Endothelial cell of umbilical vein (primary cell): Measurements from ENCODE around the gene CBX6. TPM values are rescaled to one million over a fixed set of nuclear protein-coding genes. Genes with fewer than 3 reads are reported as not detected.

Experiments
- BruUV-seq: library from RNA; stranded (reverse); fragments of 400-500 nt; replicated peaks from 2 replicates; lab custom pipeline; 2021; lab: Mats Ljungman, UMichigan
- CTCF ChIA-PET: fragments of 300-600, 350-600 bp; sonication (Branson Sonifier 250); formaldehyde crosslinking; loops from one replicate; lab custom pipeline; 2021; ENCODE audit warnings: antibody characterized with exemption, inconsistent platforms; lab: Charles Lee
- POLR2A ChIA-PET: fragments of 300-600, 350-600 bp; sonication (Branson Sonifier 250); formaldehyde crosslinking; loops from one replicate; lab custom pipeline; 2021; ENCODE audit warnings: antibody characterized with exemption, inconsistent platforms; lab: Charles Lee
- DNase-seq: peaks from one replicate; pipeline ENCODE4 v3.0.0-alpha.2; 2011; ENCODE audit warnings: low read depth, low spot score
- FAIRE-seq: peaks from 2 replicates; lab custom pipeline; 2011; peaks lifted over from hg19 to GRCh38; lab: Jason Lieb, UNC
- H2AFZ ChIP-seq: 2 replicates; pipeline ENCODE4 v1.6.0; 2012; ENCODE audit warnings: low read depth, low read length, control low read depth, inconsistent platforms
- H3K27ac ChIP-seq: 2 replicates; pipeline ENCODE4 v1.5.1; 2011; ENCODE audit warnings: low read depth, mild to moderate bottlenecking, control low read depth, low read length, moderate library complexity; ENCODE audit not compliant: insufficient read depth
- H3K27me3 ChIP-seq, 2 experiments: 2 replicates each; pipeline versions ENCODE4 v1.6.0 to v1.6.1; 2011; ENCODE audit warnings: low read length in 2 of 2, mixed read lengths in 1 of 2; ENCODE audit not compliant: control insufficient read depth in 2 of 2, insufficient read depth in 2 of 2
- H3K36me3 ChIP-seq, 2 experiments: 2 replicates in 1 of 2; 3 replicates in 1 of 2; pipeline ENCODE4 v1.5.1; 2011; ENCODE audit warnings: low read length in 2 of 2, mild to moderate bottlenecking in 1 of 2, moderate library complexity in 1 of 2; ENCODE audit not compliant: control insufficient read depth in 2 of 2, insufficient read depth in 2 of 2; ENCODE audit errors: extremely low read depth in 1 of 2
- H3K4me1 ChIP-seq: 3 replicates; pipeline ENCODE4 v1.5.1; 2011; ENCODE audit warnings: mild to moderate bottlenecking, low read length; ENCODE audit not compliant: control insufficient read depth, insufficient read depth; ENCODE audit errors: extremely low read depth
- H3K4me2 ChIP-seq: 2 replicates; pipeline ENCODE4 v1.6.1; 2011; ENCODE audit warnings: low read length, control low read depth, mixed read lengths; ENCODE audit not compliant: insufficient read depth
- H3K4me3 ChIP-seq, 3 experiments: fragments of 200-600 bp in 1 of 3; sonication (generic), shearing (Covaris generic) in 1 of 3; replicated peaks in 1 of 3; 2 replicates each; pipeline ENCODE4 v1.5.1; 2011 to 2016; ENCODE audit warnings: control low read depth in 3 of 3, low read length in 3 of 3, mild to moderate bottlenecking in 2 of 3, inconsistent platforms in 1 of 3, low read depth in 1 of 3, moderate library complexity in 1 of 3; ENCODE audit not compliant: insufficient read depth in 1 of 3
- H3K79me2 ChIP-seq: 2 replicates; pipeline ENCODE4 v1.6.0; 2012; ENCODE audit warnings: low read length, inconsistent platforms; ENCODE audit not compliant: control insufficient read depth, insufficient read depth
- H3K9ac ChIP-seq: replicated peaks from 2 replicates; pipeline ENCODE3; 2011; ENCODE audit warnings: low read length, control low read depth; ENCODE audit not compliant: insufficient read depth; ENCODE audit errors: extremely low read depth
- H3K9me1 ChIP-seq: replicated peaks from 3 replicates; pipeline ENCODE4 v1.6.0; 2011; ENCODE audit warnings: mild to moderate bottlenecking, low read length; ENCODE audit not compliant: control insufficient read depth, insufficient read depth; ENCODE audit errors: extremely low read depth
- H3K9me3 ChIP-seq: replicated peaks from 2 replicates; pipeline ENCODE4 v1.5.1; 2012; ENCODE audit warnings: low read length, inconsistent platforms; ENCODE audit not compliant: control insufficient read depth, insufficient read depth
- H4K20me1 ChIP-seq: replicated peaks from 2 replicates; pipeline ENCODE3; 2011; ENCODE audit warnings: mild to moderate bottlenecking, low read length; ENCODE audit not compliant: control insufficient read depth, insufficient read depth; ENCODE audit errors: extremely low read depth
- FOS ChIP-seq: IDR thresholded peaks from 2 replicates; pipeline ENCODE4 v1.6.1; 2011; ENCODE audit warnings: mild to moderate bottlenecking, low read length, moderate library complexity, borderline replicate concordance; ENCODE audit not compliant: insufficient read depth
- GATA2 ChIP-seq: IDR thresholded peaks from 2 replicates; pipeline ENCODE4 v1.7.0; 2011; ENCODE audit warnings: low read depth, mild to moderate bottlenecking, moderate library complexity, mixed read lengths, low read length; ENCODE audit not compliant: insufficient read length, insufficient read depth
- JUN ChIP-seq: IDR thresholded peaks from 2 replicates; pipeline ENCODE4 v1.6.1; 2011; ENCODE audit warnings: borderline replicate concordance, low read depth; ENCODE audit not compliant: insufficient read length, insufficient read depth
- dilution Hi-C: fragments of 300-500 bp; cut with MboI; formaldehyde crosslinking; loops from one replicate; pipeline ENCODE4 v1.15.0; 2019; ENCODE audit warnings: low sequenced_read_pairs; ENCODE audit not compliant: extremely low pct_ligation_motif_present
- intact Hi-C: fragments of 100-400 bp; cut with micrococcal nuclease; formaldehyde crosslinking; loops from one replicate; pipeline ENCODE4 v1.10.0; 2022
- polyA plus RNA-seq, 4 experiments: library from polyadenylated mRNA; depleted of rRNA in 3 of 4; stranded (reverse) in 3 of 4; unstranded in 1 of 4; fragments of >200 nt; gene quantifications; 2 replicates each; pipeline versions ENCODE4 v1.2.1 to v1.2.3, GENCODE V29; 2011 to 2012; ENCODE audit warnings: missing spikeins in 1 of 4
- total RNA-seq: library from RNA; stranded (reverse); gene quantifications from 2 replicates; pipeline ENCODE4 v1.2.3, GENCODE V29; 2021

Gene CBX6
- total and polyA plus RNA-seq, 2 donors (not counting 3 experiments of a cell fraction or from before 2014, with no cell fraction given), result 14.9 to 62.6 TPM

DNA sequence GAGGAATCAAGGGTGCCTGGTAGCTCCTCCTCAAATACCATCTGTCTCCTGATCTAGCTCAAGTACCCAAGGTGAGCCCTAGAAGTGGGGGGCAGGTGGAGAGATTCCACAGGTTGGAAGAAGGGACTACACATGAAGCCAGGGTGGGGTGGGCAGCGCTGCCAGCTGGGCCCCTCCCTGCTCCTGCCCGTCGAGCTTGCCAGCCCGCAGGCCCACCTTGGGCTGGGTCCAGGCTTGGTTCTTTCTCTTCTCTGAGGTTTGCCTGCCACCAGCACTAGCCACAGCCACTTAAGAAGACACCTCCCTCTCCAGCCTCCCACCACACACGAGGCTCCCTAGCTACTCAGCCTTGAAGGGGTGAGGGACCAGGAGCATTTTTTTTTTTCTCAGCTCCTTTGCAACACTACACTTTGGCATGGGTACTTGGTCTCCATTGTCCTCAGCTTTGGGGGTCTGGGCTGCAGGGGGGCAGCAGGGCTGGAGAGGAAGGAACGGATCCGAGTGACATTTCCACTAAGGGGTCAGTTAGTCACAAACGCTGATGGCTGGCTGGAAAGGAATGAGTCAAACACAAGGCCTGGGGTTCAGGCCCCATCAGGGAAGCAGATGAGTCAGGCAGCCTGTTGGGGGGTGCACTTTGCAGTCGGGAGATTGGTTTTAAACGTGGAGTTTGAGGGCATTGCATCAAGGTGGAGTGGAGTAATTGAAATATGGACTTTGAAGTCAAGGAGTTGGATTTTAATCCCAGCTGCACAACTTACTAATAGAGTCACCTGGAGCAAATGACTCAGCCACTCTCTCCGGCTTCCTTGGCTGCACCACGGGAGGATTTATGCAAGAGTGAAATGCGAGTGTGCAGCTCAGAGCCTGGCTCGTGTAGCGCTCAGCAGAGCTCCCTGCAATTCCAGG is 20.8 kb downstream of the CBX6 start:
- ChIA-PET POLR2A (no interaction called here), CTCF (interaction anchor here (1.2 to 2.7 kb wide), 3 partner anchors 12 to 85 kb away, joined by 3 to 26 read pairs (median 4); no protein-coding TSS in a partner anchor)
- DNase-seq (no peak), FAIRE-seq (no peak)
- H3K79me2 ChIP-seq, result no peaks in the 10 kb centered on the region
- H3K9ac ChIP-seq, result no peak overlapping the region
- intact Hi-C loops (no loop called here), dilution Hi-C loops (no loop called here)
- no peaks in the 10 kb centered on the region for H3K36me3 ChIP-seq
- no peak overlapping the region for H3K4me2 ChIP-seq
- no peaks in the 10 kb centered on the region for H3K9me1 ChIP-seq
- no peak for TF ChIP-seq JUN
- peak; percentile 54 for TF ChIP-seq FOS
- TF ChIP-seq GATA2, result no peak
- no peaks in the 10 kb centered on the region for H4K20me1 ChIP-seq
- peaks cover 5 to 6% of the 10 kb centered on the region in 2 experiments for H3K27me3 ChIP-seq
- H3K27ac ChIP-seq, result no peak overlapping the region
- BruUV-seq, result no TSS peak
- H3K4me3 ChIP-seq, result no peak overlapping the region
- no peaks in the 10 kb centered on the region for H3K4me1 ChIP-seq
- no peak overlapping the region for H2AFZ ChIP-seq
- no peaks in the 10 kb centered on the region for H3K9me3 ChIP-seq

DNA sequence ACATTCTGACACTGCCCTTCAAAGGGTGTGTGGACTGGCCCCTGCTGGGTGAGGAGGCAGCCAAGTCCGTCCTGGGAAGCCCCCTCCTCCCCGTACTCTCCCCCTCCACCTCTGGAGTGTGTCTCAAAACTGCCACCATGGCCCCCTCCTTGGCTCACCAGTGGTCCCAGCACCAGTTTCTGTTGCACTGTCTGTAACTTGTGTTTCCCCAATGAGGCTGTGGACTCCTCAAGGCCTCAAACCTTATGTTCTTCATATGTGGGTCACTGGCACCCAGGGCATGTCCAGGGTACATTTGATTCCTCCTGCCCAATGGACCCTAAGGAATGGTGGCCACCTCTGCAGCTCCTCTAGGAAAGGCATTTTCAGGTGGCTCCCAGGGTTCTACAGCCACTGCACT is 21.6 kb downstream of the CBX6 start:
- no peaks in the 10 kb centered on the region for H4K20me1 ChIP-seq
- H3K27me3 ChIP-seq, result peaks cover 3 to 7% of the 10 kb centered on the region in 2 experiments
- ChIA-PET POLR2A (no interaction called here), CTCF (interaction anchor here (1.2 to 2.7 kb wide), 2 partner anchors 82 to 84 kb away, joined by 4 to 26 read pairs; no protein-coding TSS in a partner anchor)
- H3K4me2 ChIP-seq, result no peak overlapping the region
- no TSS peak for BruUV-seq
- no peak overlapping the region for H3K4me3 ChIP-seq
- intact Hi-C loops (no loop called here), dilution Hi-C loops (no loop called here)
- H2AFZ ChIP-seq, result no peak overlapping the region
- FAIRE-seq, result no peak
- H3K27ac ChIP-seq, result no peak overlapping the region
- H3K36me3 ChIP-seq, result no peaks in the 10 kb centered on the region
- H3K9me1 ChIP-seq, result no peaks in the 10 kb centered on the region
- no peak overlapping the region for H3K9ac ChIP-seq
- no peaks in the 10 kb centered on the region for H3K79me2 ChIP-seq
- no peaks in the 10 kb centered on the region for H3K9me3 ChIP-seq
- DNase-seq, result no peak
- H3K4me1 ChIP-seq, result no peaks in the 10 kb centered on the region
- TF ChIP-seq GATA2 (no peak), JUN (no peak)
